ENCODE measurements around the gene MYCN.

Gene MYCN

GRCh38 chr2:15953891-15954680, 13.7 kb downstream of the MYCN start:
- TF ChIP-seq CTCF (IDR thresholded peaks at IDR 0.05; ENCODE audit: insufficient read depth, missing control alignments): no peak
- no peak for FAIRE-seq
- DNase-seq (ENCODE audit: insufficient read length, low spot score): no peak

- FAIRE-seq (no peak), DNase-seq (ENCODE audit: insufficient read length, low spot score) (no peak)
- no peak for TF ChIP-seq CTCF (IDR thresholded peaks at IDR 0.05; ENCODE audit: insufficient read depth, missing control alignments)
These were observed 14.4 kb downstream of the MYCN start for GRCh38 chr2:15954761-15955160.

GRCh38 chr2:15955232-15955988, 15.1 kb downstream of the MYCN start:
- TF ChIP-seq CTCF (IDR thresholded peaks at IDR 0.05; ENCODE audit: insufficient read depth, missing control alignments): no peak
- no peak for FAIRE-seq
- no peak for DNase-seq (ENCODE audit: insufficient read length, low spot score)

- no peak for TF ChIP-seq CTCF (IDR thresholded peaks at IDR 0.05; ENCODE audit: insufficient read depth, missing control alignments)
- no peak for FAIRE-seq
- no peak for DNase-seq (ENCODE audit: insufficient read length, low spot score)
These were observed 15.9 kb downstream of the MYCN start for GRCh38 chr2:15956230-15956629.

GRCh38 chr2:15956751-15957736, 16.7 kb downstream of the MYCN start:
- no peak for DNase-seq (ENCODE audit: insufficient read length, low spot score)
- no peak for FAIRE-seq
- no peak for TF ChIP-seq CTCF (IDR thresholded peaks at IDR 0.05; ENCODE audit: insufficient read depth, missing control alignments)

- no peak for TF ChIP-seq CTCF (IDR thresholded peaks at IDR 0.05; ENCODE audit: insufficient read depth, missing control alignments)
- no peak for FAIRE-seq
- DNase-seq (ENCODE audit: insufficient read length, low spot score): no peak
These were observed 17.7 kb downstream of the MYCN start for GRCh38 chr2:15957881-15958713.
